GM19193 (cell line): ENCODE measurements around the gene KRTAP12-4.
"Not testable (repeated sequence)": the region's sequence is repeated elsewhere in the genome, so short reads cannot be mapped to it uniquely, and the experiment has no call there.

ENCODE experiments used
- POLR2A ChIP-seq: IDR thresholded peaks from 4 replicates; pipeline ENCODE4 v1.6.1; 2011; ENCODE audit not compliant: insufficient read depth, insufficient read length; ENCODE audit errors: extremely low read depth

KRTAP12-4 gene

GRCh38 chr21:44654576-44655175 is at the start of gene KRTAP12-4:
Gene KRTAP12-4, minus strand, starts transcription at chr21:44654659. Its CDS starts 45 bp downstream, at chr21:44654614.
- TF ChIP-seq POLR2A = no peak

GRCh38 chr21:44703731-44704635 is 49.5 kb upstream of the KRTAP12-4 start:
- no peak for TF ChIP-seq POLR2A

- TF ChIP-seq POLR2A = no peak
Observed at GRCh38 chr21:44702973-44703730, 48.7 kb upstream of the KRTAP12-4 start.

- no peak for TF ChIP-seq POLR2A
Observed at GRCh38 chr21:44702111-44702972, 47.9 kb upstream of the KRTAP12-4 start.

GRCh38 chr21:44701541-44701940 is 47.1 kb upstream of the KRTAP12-4 start:
- TF ChIP-seq POLR2A = no peak

GRCh38 chr21:44701023-44701400 is 46.6 kb upstream of the KRTAP12-4 start:
- no peak for TF ChIP-seq POLR2A

- no peak for TF ChIP-seq POLR2A
Observed at GRCh38 chr21:44700101-44701022, 45.9 kb upstream of the KRTAP12-4 start.

GRCh38 chr21:44699502-44700001 is 45.1 kb upstream of the KRTAP12-4 start:
- TF ChIP-seq POLR2A = no peak

- no peak for TF ChIP-seq POLR2A
Observed at GRCh38 chr21:44697811-44698734, 43.6 kb upstream of the KRTAP12-4 start.

- TF ChIP-seq POLR2A = not testable (repeated sequence)
Observed at GRCh38 chr21:44697172-44697810, 42.8 kb upstream of the KRTAP12-4 start, which contains the start of gene KRTAP10-12. Gene KRTAP10-12, plus strand, starts transcription at chr21:44697172. Its CDS starts 30 bp downstream, at chr21:44697202.

- no peak for TF ChIP-seq POLR2A
Observed at GRCh38 chr21:44696572-44696971, 42.1 kb upstream of the KRTAP12-4 start.

GRCh38 chr21:44695641-44696040 is 41.2 kb upstream of the KRTAP12-4 start:
- TF ChIP-seq POLR2A = no peak

- TF ChIP-seq POLR2A = no peak
Observed at GRCh38 chr21:44695184-44695583, 40.7 kb upstream of the KRTAP12-4 start.
